Heart left ventricle (tissue), 16 donors: Measurements from ENCODE around the gene OR2D2. TPM values are rescaled to one million over a fixed set of nuclear protein-coding genes. Genes with fewer than 3 reads are reported as not detected.

Source experiments
- ATAC-seq, 4 donors: fragments of 200-7000 bp; cut with Tn5 transposase; one replicate each; pipeline ENCODE4 v1.9.1; 2020 to 2022; ENCODE audit warnings: moderate library complexity in 4 of 4, mild to moderate bottlenecking in 3 of 4, moderate number of reproducible peaks in 1 of 4
- DNase-seq, 5 donors: peaks; one replicate each; pipeline ENCODE4 v3.0.0-alpha.2; 2020
- H3K27ac ChIP-seq, 12 donors: fragments of 200-600 bp; sonication (generic) in 4 of 12; one replicate each; pipeline versions ENCODE4 v1.5.0 to v1.8.0; 2016 to 2022; ENCODE audit warnings: mild to moderate bottlenecking in 2 of 12
- H3K27me3 ChIP-seq, 9 donors: fragments of 200-600 bp; sonication (generic) in 2 of 9; one replicate each; pipeline versions ENCODE4 v1.5.1 to v1.8.0; 2016 to 2022; ENCODE audit warnings: mild to moderate bottlenecking in 3 of 9
- H3K36me3 ChIP-seq, 9 donors: fragments of 200-600 bp; sonication (generic) in 2 of 9; one replicate each; pipeline versions ENCODE4 v1.5.0 to v1.8.0; 2018 to 2022; ENCODE audit warnings: mild to moderate bottlenecking in 2 of 9
- H3K4me1 ChIP-seq, 12 donors: fragments of 200-600 bp; sonication (generic) in 4 of 12; one replicate each; pipeline versions ENCODE4 v1.5.0 to v1.8.0; 2016 to 2022; ENCODE audit warnings: mild to moderate bottlenecking in 3 of 12
- H3K4me3 ChIP-seq, 12 donors: fragments of 200-600 bp; sonication (generic) in 4 of 12; one replicate each; pipeline versions ENCODE4 v1.5.0 to v1.8.0; 2017 to 2022; ENCODE audit warnings: mild to moderate bottlenecking in 9 of 12, moderate library complexity in 4 of 12
- H3K9me3 ChIP-seq, 12 donors: fragments of 200-600 bp; sonication (generic) in 4 of 12; one replicate each; pipeline versions ENCODE4 v1.5.0 to v1.8.0; 2016 to 2022; ENCODE audit warnings: mild to moderate bottlenecking in 1 of 12
- CTCF ChIP-seq, 12 donors: fragments of 200-600 bp; sonication (generic) in 4 of 12; IDR thresholded peaks; one replicate each; pipeline versions ENCODE4 v1.5.0 to v1.8.0; 2018 to 2022; ENCODE audit warnings: antibody characterized with exemption in 12 of 12, mild to moderate bottlenecking in 5 of 12
- POLR2A ChIP-seq, 2 donors: fragments of 450-650 bp; IDR thresholded peaks; one replicate each; pipeline ENCODE4 v1.6.1; 2017; ENCODE audit warnings: antibody characterized with exemption in 2 of 2, mild to moderate bottlenecking in 2 of 2, moderate library complexity in 2 of 2
- WGBS, 4 donors: extraction: QIAGEN DNeasy Blood & Tissue Kit in 2 of 4; methylation state at CpG; one replicate each; pipeline versions ENCODE4 v1.1.5 to v1.1.7; 2013 to 2018; 5-methylcytosine and 5-hydroxymethylcytosine counted together
- intact Hi-C, 10 donors: fragments of 100-400 bp; cut with DNase I; formaldehyde crosslinking; loops; one replicate each; pipeline versions ENCODE4 v1.11.1 to v1.14.2; 2022
- polyA plus RNA-seq, 2 donors: library from polyadenylated mRNA; stranded (reverse); fragments of 200-250 nt; gene quantifications; one replicate each; pipeline ENCODE4 v1.2.3, GENCODE V29; 2013
- total RNA-seq, 9 donors: library from RNA; depleted of rRNA in 2 of 9; stranded (reverse); fragments of >200 nt in 2 of 9; fragmentation: NEBNext Ultra II Directional in 3 of 9; extraction: Animal tissue kit (Norgen Biotek cat#: 25700) in 3 of 9; gene quantifications; one replicate each; pipeline versions ENCODE4 v1.1.0 to v1.2.4, GENCODE V29; 2016 to 2023
- donor health status: ischemic (EF 13 %, LVEDD 7.1; RV severe dilation, severe dysfunction).
- donor health status: healthy with polysubstance abuse.
- donor health status: DM: no; HTN: yes; CAD: no.
- donor health status: DM: no; HTN: no; CAD: no.
- donor health status: ischemic (EF 25% LVEDD 6.9; RV normal size, moderate dysfunction).
- donor health status: ischemic (EF 25% LVEDD 5.7; RV mildly dilated, moderate dysfunction).
- donor health status: healthy.
- donor health status: DM: yes; HTN: yes; CAD: no.
- donor health status: ischemic (EF 35%, LVEDD 5.7; RV mildly dilated, moderate dysfunction).
- donor health status: nonischemic (EF 11% LVEDD 7.7; RV severe dilation, severe dysfunction).
- donor health status: DM: yes; HTN: yes; CAD: no.
- donor health status: PGD.
- donor health status: ischemic (EF 29% LVEDD 5.4; RV normal size, mild dysfunction).
- donor health status: nonischemic (EF 23%, LVEDD 6.1; RV moderate dilation, normal function).

OR2D2 gene
- total and polyA plus RNA-seq, 11 donors: not detected

GRCh38 chr11:6928916-6929315 is 36.6 kb upstream of the OR2D2 start:
- Histone ChIP-seq H3K4me3 (no peak overlapping the region), H3K4me1 (peaks cover 0 to 12% (median 5%) of the 10 kb centered on the region in 12 donors), H3K36me3 (no peaks in the 10 kb centered on the region), H3K27me3 (peaks cover 0 to 27% (median 0%) of the 10 kb centered on the region in 9 donors), H3K27ac (no peak overlapping the region), H3K9me3 (no peaks in the 10 kb centered on the region)
- no peak for DNase-seq
- TF ChIP-seq POLR2A (IDR thresholded peaks at IDR 0.05) (no peak), CTCF (IDR thresholded peaks at IDR 0.05) (no peak)
- intact Hi-C loops: no loop called here
- WGBS, 4 donors: 70 to 79% (median 72%) methylated on average over 4 of the region's 4 CpGs
- ATAC-seq: no peak

GRCh38 chr11:6927030-6927617 is 34.8 kb upstream of the OR2D2 start:
- H3K4me1 ChIP-seq: peaks cover 0 to 12% (median 5%) of the 10 kb centered on the region in 12 donors
- TF ChIP-seq CTCF (IDR thresholded peaks at IDR 0.05) (no peak), POLR2A (IDR thresholded peaks at IDR 0.05) (no peak)
- intact Hi-C loops: no loop called here
- peaks cover 0 to 27% (median 0%) of the 10 kb centered on the region in 9 donors for H3K27me3 ChIP-seq
- H3K4me3 ChIP-seq: peak overlapping the region; percentile 23 to 70 (median 56)
- H3K27ac ChIP-seq: peak overlapping the region in 2 of 12 donors; percentile 23 to 62
- H3K9me3 ChIP-seq: no peaks in the 10 kb centered on the region
- ATAC-seq (no peak), DNase-seq (no peak)
- 14 to 22% (median 17%) methylated on average over 11 of the region's 11 CpGs for WGBS, 4 donors
- no peaks in the 10 kb centered on the region for H3K36me3 ChIP-seq

GRCh38 chr11:6926208-6927029 is 34.1 kb upstream of the OR2D2 start, which contains the start of gene ZNF215:
ZNF215 (plus strand) TSS chr11:6926426; CDS start chr11:6932273, 5,847 bp downstream.
- Histone ChIP-seq H3K27ac (peak within 1 kb of the TSS in 8 of 12 donors; percentile 8 to 62 (median 32)), H3K4me1 (peaks cover 0 to 12% (median 5%) of the 10 kb centered on the region in 12 donors), H3K36me3 (no peaks in the 10 kb centered on the region), H3K4me3 (peak within 1 kb of the TSS; percentile 23 to 70 (median 56)), H3K27me3 (peaks cover 0 to 27% (median 0%) of the 10 kb centered on the region in 9 donors), H3K9me3 (no peaks in the 10 kb centered on the region)
- TF ChIP-seq CTCF (IDR thresholded peaks at IDR 0.05): no peak
- TF ChIP-seq POLR2A (IDR thresholded peaks at IDR 0.05): no peak
- DNase-seq (peak; percentile 54 to 84 (median 64)), ATAC-seq (peak; percentile 55 to 96 (median 90))
- intact Hi-C loops: no loop called here
- WGBS, 4 donors: 1% methylated on average over 56 to 61 of the region's 61 CpGs

- Histone ChIP-seq H3K4me1 (peaks cover 0 to 12% (median 5%) of the 10 kb centered on the region in 12 donors), H3K9me3 (no peaks in the 10 kb centered on the region), H3K4me3 (peak overlapping the region in 9 of 12 donors; percentile 51 to 70 (median 60)), H3K27me3 (peaks cover 0 to 27% (median 0%) of the 10 kb centered on the region in 9 donors), H3K27ac (peak overlapping the region in 5 of 12 donors; percentile 23 to 62 (median 33)), H3K36me3 (no peaks in the 10 kb centered on the region)
- DNase-seq: no peak
- TF ChIP-seq CTCF (IDR thresholded peaks at IDR 0.05): no peak
- TF ChIP-seq POLR2A (IDR thresholded peaks at IDR 0.05): no peak
- WGBS, 4 donors: 51 to 58% (median 55%) methylated on average over 2 of the region's 2 CpGs
- intact Hi-C loops: no loop called here
- ATAC-seq: peak in 3 of 4 donors; percentile 32 to 47 (median 32)
Measured at GRCh38 chr11:6925636-6926207, 33.4 kb upstream of the OR2D2 start.
